NCI-H446 treated with DMSO at 0.1 percent for 48 hours (cell line): ENCODE results near the gene POM121C.
"Not testable (repeated sequence)": the region's sequence is repeated elsewhere in the genome, so short reads cannot be mapped to it uniquely, and the experiment has no call there.

Experiments
- DNase-seq: peaks from one replicate; lab custom pipeline; 2025; lab: John Stamatoyannopoulos, UW

Gene POM121C

DNA sequence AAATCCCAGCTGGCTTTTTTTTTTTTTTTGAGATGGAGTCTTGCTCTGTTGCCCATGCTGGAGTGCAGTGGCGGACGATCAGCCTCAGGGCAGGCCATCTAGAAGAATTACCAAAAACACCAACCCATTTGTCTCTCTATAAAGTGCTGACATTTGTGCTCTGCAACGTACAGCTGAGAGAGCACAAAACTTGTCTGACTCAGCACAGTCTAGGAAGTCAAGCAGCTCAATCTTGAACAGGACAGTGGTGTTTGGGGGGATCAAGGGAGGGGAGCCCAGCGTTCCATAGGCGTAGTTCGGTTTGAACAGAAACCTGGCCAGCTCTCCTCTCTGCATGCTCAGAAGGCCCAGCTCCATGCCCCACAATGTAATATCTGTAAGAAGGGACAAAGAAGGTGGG is 92.9 kb downstream of the POM121C start:
- DNase-seq: not testable (repeated sequence)

DNA sequence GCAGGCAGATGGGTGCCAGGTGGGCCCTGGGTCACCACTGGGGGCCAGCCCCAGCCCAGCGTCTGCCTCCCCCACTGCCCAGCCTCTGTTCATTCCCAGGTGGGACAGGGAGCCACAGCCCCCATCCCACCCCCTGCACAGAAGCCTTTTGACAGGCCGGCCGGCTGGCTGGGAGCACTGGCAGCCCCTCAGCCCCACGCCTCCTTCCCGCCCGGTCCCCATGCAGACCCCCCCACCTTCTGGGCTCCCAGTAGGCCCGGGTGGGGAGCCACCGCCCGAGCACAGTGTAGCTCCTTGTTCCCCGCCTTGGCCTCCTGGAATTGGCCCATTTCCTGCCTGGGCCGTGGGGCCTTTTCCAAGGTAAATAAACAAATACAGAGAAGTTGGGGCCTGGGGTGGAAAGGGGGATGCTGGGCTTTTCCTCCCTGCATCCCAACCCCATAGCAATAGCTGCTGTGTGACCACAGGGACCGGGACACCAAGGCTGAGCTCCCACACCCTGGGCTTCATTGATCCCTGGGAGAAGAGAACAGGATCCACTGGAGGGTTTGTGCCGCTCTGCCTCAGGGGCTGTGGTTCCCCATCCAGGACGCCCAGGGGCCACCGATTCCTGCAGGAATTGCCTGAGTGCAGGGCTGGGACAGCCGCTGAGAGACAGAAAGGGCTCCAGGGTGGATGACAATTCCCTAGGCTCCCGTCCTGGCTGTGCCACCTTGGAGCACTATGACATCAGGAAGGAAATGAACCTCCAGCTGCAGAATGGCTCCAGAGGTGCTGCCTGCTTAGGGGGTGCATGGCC is 111.4 kb downstream of the POM121C start:
- not testable (repeated sequence) for DNase-seq

DNA sequence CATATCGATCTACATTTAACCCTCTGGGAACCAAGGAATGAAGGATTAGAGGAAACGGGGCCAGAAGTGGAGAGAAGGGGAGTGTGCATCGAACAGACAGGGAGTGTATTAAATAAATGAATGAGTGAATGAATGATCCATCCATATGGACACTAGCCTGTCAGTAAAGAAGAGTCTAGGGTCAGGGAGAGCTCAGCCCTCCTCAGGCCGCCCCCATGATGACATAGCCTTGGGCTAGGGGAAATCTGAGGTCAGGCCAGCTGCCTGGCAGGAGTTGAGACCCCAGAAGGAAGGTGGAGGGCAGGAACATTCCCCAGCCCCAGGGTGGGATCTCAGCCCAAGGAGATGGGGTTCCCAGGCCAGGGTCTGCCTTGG is 112.0 kb downstream of the POM121C start:
- DNase-seq: not testable (repeated sequence)

DNA sequence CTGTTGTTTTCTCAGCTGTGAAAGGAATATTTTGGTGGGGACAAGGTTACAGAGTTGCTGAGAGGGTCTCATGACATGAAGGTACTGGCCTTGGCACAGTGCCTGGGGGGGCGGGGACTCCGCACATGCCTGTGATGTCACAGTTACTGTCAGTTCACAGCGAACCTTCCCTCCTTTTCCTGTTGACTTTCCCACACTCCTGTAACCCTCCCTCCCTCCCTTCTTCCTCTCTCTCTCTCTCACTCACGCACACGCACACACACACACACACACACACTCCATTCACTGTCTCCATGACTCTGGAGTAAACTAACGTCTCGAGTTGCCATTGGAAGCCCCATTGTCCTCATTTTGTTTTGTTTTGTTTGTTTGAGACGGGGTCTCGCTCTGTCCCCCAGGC is 118.8 kb downstream of the POM121C start:
- not testable (repeated sequence) for DNase-seq
